ENCODE data around the gene RRP15.

- no peak for TF ChIP-seq CTCF (conservative IDR thresholded peaks at IDR 0.05)
- TF ChIP-seq ZFX (IDR thresholded peaks at IDR 0.05) = no peak
Measured at GRCh38 chr1:218374401-218375353, 89.6 kb downstream of the RRP15 start.
